ENCODE results near the gene AKT2. TPM values are rescaled to one million over a fixed set of nuclear protein-coding genes. Genes with fewer than 3 reads are reported as not detected.
A peak's percentile ranks its signal among the peaks of the same experiment; 100 is the strongest.

Gene AKT2
- 151 TPM for total RNA-seq

DNA sequence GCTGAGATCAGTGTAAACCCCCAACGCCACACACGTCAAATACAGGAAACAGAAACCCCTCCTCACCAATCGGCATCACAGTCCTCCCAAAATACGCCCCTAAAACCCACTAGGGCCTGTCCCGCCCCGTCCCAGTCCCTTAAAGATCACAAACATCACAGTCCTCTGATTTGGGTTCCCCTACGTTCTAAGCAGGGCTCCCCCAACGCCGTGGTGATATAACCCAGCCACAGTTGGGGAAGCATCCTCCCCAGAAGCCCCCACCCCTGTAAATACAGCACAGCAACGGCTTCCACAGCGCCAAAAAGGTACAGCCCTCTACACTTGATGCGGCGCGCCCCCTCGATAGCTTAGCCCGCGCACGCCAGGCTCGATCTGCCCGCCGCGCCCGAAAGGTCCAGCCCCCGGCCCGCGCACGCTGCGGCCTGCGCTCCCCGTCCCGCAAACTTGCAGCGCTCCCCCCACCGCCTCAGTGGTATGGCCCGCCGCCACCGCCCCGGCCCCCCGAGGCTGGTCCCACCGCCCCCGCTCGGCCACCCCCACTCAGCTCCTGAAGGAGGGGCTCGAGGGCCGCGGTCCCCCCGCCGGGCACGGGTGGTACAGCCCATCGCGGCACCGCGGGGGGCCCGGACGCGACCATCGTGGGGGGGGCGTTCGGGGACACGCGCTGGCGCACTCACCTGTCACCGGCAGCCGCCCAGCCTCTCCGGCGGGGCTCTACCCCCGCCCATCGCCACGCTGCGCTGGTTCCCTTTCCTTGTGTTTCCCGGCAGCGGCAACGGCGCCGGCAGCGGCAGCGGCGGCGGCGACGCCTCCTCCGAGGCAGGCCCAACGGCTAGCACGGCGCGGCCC, at the start of gene AKT2:
AKT2 (minus strand) TSS at position 845 of the 852 bp plus-strand sequence. CDS start 20,078 bp downstream, outside the sequence.

DNA sequence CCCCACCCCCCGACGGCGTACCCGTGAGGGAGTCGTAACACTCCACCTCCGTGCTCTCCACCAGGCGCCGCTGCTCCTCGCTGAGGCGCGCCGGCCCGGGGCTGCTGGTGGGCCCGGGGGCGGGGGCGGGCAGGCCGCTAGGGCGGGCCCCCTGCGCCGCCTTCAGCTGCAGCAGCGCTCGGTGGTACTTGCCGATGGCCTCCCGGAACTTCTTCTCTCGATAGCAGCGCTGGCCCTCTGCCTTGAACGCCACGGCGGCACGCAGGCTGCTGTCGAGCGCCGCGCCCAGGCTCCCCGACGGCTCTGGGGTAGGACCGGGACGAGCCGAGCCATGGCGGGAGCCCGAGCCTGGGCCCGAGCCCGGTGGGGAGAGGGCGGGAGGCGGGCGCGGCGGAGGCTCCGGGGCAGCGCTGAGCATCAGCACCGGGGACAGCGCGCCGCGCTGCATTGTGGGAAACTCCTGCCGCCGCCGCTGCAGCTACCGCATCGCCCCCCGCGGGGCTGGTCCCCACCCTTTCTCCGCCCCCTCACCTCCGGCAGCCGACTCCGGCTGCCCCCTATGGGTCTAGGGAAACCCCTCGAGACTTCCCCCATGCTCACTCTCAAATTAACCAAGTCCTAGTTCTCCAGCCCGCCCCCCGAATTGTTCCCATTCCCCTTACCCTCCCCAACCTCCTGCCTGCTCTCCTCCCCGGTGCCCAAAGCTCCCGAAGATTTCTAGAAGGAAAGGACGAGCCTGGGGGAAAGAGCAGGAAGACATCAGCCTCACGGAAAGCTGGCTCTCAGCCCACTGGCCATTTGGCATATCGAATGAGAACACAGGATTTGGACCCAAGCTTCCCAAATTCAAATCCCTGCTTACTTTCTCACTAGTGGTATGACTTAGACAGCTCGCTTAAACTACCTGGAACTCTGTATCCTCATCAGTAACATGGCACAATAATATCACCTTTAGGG, 66.9 kb downstream of the AKT2 start, which contains the start of gene TTC9B:
TTC9B (minus strand) TSS at position 451 of the 957 bp plus-strand sequence; CDS start at position 448, 3 bp downstream.

DNA sequence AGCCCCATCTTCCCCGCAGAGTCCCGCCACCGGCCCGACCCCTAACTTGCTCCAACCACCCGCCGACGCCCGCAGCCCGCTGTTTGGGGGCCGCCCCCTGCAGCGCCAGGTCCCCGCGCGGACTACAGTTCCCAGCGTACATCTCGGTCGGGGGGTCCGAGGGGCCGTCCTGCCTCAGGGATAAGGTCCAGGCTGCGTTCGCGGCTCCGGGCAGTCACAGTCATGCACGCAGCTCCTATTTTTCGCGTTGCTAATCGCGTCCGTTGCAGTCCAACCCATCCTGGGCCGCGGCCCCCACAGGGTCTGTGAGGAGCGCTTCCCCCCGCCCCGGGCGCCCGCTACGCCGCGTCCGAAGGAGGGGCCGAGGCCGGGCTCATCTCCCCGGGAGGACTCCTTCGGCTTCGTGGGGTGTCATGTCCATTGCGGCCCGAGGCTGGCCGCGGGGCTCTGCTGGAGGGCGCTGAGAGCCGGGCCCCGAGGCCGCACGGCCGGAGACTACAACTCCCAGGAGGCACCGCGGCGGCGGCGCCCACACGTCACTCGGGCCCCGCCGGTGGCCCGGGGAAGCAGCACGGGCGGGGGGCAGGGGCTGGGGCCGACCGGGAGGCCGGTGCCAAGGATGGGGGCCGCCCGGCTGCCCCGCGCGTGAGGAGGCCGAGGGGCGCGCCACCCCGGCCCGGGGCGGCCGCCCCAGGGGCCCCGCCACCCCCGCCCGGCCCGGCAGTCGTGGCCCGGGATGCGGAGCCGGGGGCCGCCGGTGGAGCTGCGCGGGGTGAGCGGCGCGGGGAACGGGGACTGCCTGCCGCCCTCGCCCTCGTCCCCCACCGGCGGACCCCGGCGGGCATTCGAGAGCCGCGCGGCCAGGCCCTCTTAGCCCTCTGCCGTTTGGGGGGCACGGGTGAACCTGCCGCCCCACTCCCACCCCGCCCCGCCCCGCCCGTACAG, 94.0 kb downstream of the AKT2 start, which contains the start of gene MAP3K10:
MAP3K10 (plus strand) TSS at position 536 of the 945 bp plus-strand sequence. CDS start 606 bp downstream, outside the sequence.

Small RNA genes lying within 50 kb of the gene (small RNA-seq; reads per million reads assigned to genes)
- gene MIR641 (ENCODE audit: low replicate concordance) = 2.7 reads per million, percentile 91 among the genes with 10 or more reads in this experiment
- gene RNU6-945P (ENCODE audit: low replicate concordance) = not detected

Other genes with a start within 250 kb of the AKT2 start
- 35.7 TPM for gene ZNF780B, start 229.1 kb downstream of the AKT2 start, total RNA-seq
- 26.0 TPM for gene ZNF780A, start 194.4 kb downstream of the AKT2 start, total RNA-seq
- 9.1 TPM for gene MAP3K10, start 93.9 kb downstream of the AKT2 start, total RNA-seq
- gene TTC9B, start 67.0 kb downstream of the AKT2 start, total RNA-seq = not detected
- 2.0 TPM for gene CCNP, start 58.7 kb downstream of the AKT2 start, total RNA-seq
- 17.7 TPM for gene C19orf47, start 63.1 kb upstream of the AKT2 start, total RNA-seq
- 262 TPM for gene PLD3, start 63.4 kb upstream of the AKT2 start, total RNA-seq
- 0.06 TPM for gene HIPK4, start 104.8 kb upstream of the AKT2 start, total RNA-seq
- gene PRX, start 128.0 kb upstream of the AKT2 start, total RNA-seq = 8.5 TPM
- gene SERTAD1, start 140.6 kb upstream of the AKT2 start, total RNA-seq = 12.6 TPM
- gene SERTAD3, start 159.0 kb upstream of the AKT2 start, total RNA-seq = 36.4 TPM
- gene BLVRB, start 180.4 kb upstream of the AKT2 start, total RNA-seq = 121 TPM
- 2.9 TPM for gene SPTBN4, start 181.7 kb upstream of the AKT2 start, total RNA-seq

Measured in metanephros (tissue), 2 donors.